HG03354 (cell line): ENCODE measurements around the gene RPS28.

Experiments used
- ATAC-seq: cut with Tn5 transposase; IDR thresholded peaks from one replicate; pipeline ENCODE4 v1.9.1; 2021; ENCODE audit warnings: mild to moderate bottlenecking; ENCODE audit not compliant: unreplicated experiment, poor library complexity, severe bottlenecking

RPS28 gene

DNA sequence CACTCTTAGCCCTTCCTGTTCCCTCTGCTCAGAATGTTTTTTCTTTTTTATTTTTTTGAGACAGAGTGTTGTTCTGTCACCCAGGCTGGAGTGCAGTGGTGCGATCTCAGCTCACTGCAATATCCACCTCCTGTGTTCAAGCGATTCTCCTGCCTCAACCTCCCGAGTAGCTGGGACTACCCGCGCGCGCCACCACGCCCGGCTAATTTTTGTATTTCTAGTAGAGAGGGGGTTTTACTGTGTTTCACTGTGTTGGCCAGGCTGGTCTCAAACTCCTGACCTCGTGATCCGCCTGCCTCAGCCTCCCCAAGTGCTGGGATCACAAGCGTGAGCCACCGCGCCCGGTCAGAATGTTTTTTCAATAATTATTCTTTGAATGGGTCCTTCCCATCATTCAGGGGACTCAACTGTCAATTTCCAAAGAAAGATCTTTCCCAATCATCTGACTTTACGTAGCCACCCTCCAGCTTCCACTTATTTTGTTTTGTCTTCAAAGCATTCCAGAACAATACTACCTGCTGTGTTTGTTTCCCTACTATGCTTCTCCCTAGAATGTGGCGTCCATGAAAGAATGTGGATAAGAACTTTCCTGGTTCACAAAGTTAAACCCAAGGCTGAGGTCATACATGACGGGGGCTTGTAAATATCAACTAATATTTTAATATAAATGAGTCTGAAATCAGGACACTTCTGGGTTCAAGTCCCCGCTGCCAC is 1.3 kb upstream of the RPS28 start:
- no peak for ATAC-seq

DNA sequence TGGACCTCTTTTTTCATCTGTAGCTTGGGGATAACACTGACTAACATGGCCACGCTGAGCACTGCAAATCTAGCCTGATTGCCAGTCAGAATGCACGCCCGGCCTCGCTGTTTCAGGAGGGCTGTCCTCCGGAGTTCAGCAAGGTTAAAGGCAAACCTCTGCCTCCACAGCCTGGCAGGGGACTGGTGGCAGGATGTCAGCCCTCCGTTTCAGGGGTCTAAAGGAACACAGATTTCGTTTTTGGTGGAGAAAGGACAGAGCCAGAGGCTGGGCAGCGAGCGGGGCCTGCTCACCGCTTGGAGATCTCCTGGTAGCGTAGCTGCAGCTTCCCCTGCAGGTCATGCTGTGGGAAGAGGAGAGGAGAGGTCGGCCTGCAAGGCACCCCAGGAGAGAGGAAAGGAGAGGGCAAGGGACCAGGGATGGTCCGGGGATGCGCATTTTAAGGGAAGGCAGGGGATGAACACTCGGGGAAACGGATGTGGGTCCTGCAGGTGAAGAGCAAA is 681 bp upstream of the RPS28 start:
- peak; percentile 2 for ATAC-seq

DNA sequence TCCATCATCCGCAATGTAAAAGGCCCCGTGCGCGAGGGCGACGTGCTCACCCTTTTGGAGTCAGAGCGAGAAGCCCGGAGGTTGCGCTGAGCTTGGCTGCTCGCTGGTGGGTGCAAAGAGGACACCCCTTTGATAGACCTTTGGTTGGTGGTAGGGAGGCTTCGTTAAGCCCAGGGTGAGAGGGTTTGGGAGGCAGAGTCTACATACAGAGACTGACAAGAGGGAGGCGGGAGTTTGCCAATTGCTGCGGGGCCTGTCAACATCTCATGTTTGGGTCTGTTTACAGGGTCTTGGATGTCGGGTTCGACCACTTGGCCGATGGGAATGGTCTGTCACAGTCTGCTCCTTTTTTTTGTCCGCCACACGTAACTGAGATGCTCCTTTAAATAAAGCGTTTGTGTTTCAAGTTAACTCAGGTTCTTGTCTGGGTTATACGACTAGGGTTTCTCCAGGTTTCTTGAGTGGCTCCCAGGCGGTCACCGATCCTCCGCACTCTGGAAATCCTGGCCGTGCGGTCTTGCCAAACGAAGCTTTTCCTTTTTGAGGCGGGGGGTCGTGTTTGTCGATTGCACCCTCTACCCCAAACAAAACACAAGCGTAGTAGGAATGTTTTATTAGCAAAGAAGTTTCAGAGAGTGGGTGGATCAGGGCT is 816 bp downstream of the RPS28 start:
- no peak for ATAC-seq

DNA sequence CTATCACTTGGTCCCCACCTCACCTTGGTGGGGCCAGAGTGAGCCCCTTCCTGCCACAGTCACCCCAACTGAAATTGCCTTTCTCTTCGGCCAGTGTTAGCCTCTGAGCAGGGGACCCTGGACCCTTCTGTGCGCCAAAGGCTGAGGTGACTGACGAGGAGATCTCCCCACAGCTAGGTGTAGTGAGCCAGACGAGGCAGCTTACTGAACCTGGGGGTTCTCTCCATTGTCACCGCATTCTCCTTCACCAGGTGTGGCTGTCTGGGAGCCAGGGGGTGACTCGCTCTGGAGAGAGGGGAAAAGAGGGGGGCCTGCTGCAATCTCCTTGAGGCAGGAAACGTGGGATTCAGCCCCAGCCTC is 1.3 kb downstream of the RPS28 start:
- ATAC-seq: no peak

DNA sequence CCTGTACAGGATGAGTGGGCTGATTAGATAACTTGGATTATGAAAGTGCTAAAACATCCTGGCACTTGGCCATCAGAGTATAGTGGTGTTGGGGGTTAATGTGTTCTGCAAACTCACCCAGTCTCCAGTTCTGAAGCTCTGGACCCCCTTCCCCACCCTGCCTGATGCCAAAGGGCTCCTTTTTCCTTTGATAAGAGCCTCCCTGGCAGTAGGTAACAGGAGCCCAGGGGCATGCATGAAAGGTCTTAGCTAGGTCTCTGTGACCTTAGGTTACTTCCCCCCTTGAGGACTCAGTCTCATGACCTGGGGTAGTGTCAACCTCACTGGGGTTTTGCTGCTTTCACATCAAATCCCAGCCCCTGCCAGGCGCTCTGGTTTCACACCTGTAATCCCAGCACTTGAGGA is 2.5 kb downstream of the RPS28 start:
- ATAC-seq: no peak

DNA sequence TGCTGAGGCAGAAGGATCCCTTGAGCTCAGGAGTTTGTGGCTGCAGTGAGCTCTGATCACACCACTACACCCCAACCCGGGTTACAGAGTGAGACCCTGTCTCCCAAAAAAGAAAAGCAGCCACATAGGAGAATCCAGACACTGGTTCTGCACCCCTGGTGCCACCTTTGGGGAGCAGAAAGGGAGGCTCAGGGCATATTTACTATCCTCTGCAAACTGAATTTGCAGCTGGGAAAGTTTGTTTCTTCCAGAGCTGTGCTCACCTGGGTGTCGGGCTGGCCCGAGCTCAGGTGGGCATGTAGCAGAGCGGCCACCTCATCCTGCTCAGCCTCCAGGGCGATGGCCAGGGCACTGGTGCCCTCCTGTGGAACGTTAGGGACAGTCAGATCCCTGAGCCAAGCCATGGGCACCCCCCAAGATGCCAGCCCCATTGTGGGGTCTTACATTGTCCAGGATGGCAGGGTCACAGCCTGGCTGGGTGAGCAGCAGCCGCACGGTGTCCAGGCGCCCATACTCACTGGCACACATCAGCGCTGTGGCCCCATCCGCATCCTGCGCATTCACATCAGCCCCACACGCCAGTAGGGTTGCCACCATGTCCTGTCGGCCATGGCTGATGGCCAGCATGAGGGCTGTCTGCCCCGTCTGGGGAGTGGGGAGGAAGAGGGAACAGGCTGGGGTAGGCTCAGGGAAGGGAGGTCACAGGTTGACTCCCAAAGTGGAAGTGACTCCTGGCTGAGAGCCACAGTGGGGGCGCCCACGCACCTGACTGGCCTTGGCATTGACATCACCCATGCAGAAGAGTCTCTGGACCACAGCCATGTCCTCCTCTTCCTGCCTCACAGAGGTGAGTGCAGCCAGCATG is 3.1 kb downstream of the RPS28 start:
- no peak for ATAC-seq

DNA sequence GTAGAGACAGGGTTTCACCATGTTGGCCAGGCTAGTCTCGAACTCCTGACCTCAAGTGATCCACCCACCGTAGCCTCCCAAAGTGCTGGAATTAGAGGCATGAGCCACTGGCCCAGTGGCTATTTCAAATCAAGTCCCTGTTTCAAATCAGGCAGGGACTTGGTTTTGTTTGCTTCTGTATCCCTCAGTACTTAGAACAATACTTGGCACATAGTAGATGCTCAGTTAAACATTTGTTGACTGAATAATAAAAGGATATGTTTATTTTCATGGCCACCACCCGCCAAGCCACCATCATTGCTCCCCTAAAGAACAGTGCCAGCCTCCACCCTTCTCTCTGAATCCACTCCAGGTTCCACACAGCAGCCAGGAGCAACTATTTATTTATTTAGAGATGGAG is 4.2 kb downstream of the RPS28 start:
- no peak for ATAC-seq

DNA sequence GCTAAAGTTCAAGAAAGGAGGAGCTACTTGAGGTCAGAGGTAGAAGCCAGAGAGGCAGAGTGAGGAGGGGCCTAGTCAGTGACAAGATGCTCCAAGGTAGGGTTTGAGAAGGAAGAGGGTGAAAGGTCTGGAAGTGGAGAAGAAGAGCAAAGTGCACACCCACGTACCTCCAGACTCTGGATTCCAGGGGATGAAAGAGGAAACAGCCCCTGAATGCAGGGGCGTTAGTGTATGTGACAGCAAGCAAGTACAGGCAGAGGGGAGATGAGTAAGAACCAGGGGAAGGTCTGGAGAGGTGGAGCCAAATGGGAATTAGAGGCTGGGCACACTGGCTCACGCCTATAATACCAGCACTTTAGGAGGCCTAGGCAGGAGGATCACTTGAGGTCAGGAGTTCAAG is 8.7 kb downstream of the RPS28 start:
- ATAC-seq: no peak

DNA sequence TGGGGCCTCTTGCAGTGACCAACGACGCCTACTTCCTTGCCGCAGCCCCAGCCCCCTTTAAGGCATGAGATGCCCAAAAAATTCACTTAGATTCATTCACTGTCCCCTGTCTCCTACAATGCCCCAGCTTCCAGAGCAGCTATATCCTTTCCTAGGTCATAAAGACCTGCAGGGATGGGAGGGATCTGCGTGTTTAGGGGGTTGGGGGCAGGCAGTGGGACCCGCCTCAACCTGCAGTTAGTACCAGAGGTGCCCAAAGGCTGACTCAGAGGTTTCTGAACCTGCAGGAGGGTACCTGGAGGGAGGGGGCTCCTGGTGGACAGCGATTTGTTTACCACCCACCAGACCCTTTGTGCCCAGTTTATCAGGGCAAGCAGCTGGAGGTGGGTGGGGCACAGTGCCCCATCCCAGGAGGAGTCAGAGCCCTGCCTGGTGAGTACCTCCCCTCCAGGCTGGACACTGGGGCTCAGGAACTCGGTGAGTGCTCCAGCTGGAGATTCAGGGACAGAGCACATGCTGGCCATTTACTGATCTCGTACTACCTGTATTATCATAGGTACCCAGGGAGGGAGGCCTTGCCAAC is 10.1 kb downstream of the RPS28 start:
- no peak for ATAC-seq

DNA sequence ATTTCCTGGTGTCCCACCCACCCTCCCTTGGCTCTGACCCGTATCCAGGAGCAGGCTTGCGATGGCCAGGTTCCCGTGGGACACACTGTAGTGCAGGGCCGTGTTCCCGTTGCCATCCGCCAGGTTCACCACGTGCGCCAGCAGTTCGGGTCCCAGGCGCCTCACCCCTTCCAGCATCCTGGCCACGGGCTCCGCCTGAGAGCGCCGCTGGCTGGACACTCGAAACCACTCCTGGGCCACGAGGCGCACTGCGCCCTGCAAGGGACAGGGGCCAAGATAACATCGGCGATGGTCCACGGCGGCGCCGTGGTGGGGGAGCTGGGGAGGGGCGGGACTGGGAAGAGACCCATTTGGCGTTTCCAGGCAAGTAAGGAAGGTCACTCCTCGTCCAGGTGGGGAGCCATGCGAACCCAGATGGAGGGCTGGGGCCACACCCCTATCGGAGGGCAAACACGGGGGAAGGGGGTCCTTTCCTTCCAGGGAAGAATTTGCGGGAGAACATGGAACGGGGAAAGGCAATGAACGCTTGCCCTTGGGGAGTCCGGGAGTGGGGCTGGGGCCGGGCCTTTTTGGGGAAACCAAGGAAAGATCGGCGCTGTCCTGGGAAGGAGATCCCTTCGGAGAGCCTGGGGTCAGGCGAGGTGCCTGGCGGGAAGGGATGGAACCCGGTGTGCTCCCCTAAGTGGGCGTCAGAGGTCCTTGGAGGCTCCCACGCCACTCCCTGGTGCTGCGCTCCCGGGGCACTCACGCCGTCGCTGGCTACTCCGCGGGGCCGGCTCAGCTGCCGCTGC is 11.9 kb downstream of the RPS28 start:
- no peak for ATAC-seq

DNA sequence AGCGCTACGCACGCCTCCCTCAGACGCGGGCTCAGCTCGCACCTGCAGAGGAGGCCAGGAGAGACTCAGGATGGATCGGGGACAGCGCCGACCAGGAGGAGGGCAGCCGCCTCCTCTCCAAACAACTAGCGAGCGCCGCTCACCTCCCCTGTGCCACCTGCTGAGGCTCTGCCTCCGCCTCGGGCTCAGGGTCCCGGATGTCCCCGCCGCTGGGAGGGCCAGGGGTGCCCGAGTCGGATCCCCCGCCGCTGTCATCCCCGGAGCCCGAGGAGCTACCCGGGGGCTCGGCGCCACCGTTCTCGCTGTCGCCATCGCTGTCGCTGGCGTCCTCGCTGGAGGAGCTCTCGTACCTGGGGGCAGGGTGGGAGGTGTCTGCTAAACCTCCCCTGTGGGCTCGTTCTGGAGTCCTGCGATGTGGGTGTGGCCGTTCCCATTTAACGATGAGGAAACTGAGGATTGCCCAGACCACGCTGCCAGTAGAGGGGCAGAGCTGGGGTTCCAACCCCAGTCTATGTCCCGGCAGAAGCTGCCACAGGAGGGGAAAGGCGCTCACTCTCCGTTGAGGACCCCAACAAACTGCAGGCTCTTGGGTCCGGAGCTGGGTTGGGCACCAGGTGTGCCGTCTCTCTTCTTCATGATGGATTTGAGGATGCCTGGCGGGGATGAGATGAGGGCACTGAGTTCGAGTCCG is 12.6 kb downstream of the RPS28 start:
- ATAC-seq: no peak

DNA sequence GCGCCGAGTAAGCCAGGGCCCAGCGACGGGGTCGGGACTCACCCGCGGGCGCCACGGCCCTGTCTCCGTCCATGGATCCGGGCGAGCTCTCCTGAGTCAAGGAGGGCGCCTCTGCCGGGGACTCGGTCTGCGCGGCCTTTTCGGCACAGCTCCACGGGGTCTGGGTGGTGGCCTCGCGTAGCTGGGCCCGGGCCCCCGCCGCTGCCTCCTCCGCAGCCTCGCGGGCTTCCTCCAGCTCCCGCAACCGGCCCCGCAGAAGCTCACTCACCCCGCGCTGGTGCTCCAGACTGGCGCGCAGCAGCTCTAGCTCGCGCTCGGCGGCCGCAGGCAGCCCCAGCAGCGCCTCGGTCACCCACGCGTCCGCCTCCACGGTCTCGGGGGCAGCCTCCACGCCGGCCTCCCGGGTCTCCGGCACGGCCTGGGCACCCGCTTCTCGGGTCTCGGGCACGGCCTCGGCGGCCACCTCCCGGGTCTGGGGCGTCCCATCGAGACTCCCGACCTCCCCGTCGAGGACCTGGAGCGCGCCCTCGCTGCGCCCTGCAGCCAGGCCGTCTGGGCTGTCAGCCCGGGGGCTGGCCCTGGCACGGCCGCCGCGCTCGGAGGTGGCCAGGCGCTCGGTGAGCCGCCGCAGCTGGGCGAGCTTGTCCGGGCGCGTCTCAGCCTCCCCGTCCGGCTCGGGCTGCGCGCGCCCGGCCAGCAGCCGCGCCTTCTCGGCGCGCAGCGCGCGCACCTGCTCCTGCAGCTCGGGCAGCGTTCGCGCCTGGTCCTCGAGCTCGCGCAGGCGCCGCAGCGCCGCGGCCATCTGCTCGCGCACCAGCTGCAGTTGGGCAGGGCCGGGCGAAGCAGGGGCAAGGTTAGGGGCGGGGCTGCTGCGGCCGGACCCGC is 13.4 kb downstream of the RPS28 start:
- no peak for ATAC-seq

DNA sequence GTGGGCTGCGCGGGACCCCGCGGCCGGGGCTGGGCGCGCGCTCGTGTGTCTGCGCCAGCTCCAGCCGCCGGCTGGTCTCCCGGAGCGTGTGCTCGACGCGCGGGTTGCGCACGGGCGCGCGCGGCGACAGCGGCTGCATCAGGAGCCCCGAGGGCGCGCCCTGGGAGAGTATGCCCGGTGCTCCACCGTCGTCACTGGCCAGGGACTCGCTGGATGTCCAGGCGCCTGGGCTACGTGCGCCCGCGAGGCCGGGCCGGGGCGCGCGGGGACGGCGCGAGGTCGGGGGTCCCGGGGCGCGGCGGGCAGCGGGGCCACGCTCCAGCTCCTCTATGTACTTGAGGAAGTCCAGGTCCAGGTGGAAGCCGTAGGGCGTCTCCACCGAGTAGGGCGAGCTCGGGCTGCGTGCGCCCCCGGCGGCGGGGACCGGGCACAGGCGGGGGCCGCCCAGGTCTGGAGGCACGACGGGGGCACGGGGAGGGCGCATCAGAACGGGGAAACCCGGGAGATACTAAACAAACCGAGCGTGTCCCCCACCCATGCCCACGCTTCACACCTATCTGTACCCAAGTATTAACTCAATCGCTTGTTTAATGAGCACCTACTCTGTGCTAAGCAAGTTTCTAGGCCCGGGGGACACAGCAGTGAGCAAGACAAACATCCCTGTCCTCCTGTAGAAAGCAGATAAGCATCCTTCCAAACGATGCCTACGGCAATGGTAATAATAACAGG is 14.2 kb downstream of the RPS28 start:
- ATAC-seq: no peak

DNA sequence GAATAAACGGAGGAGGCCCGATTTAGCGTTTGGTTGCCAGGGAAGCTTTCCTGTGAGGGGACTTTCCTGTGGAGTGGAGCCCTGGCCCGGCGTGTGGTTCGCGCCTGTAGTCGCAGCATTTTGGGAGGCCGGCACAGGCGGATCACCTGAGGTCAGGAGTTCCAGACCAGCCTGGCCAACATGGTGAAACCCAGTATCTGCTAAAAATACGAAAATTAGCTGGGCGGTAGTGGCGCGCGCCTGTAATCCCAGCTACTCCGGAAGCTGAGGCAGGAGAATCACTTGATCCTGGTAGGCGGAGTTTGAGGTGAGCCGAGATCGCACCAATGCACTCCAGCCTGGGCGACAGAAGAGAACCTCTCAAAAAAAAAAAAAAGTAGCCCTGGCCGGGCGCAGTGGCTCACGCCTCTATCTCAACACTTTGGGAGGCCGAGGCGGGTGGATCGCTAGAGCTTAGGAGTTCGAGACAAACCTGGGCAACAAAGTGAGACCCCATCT is 14.8 kb downstream of the RPS28 start:
- ATAC-seq: no peak

DNA sequence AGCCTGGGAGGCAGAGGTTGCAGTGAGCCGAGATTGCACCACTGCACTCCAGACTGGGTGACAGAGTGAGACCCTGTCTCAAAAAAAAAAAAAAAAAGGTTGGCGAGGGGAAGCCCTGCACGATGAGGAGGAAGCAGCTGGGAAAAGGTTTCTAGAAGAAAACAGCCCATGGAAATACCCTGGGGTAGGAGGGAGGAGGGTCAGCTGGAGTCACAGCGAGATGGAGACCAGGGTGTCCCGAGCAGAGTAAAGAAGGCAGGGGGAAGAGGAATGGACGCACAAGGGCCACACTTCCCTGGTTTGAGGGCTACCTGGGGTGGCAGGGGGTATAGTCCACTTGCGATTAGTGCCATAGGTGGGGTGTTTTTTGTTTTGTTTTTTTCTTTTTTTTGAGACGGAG is 15.4 kb downstream of the RPS28 start:
- ATAC-seq: no peak

DNA sequence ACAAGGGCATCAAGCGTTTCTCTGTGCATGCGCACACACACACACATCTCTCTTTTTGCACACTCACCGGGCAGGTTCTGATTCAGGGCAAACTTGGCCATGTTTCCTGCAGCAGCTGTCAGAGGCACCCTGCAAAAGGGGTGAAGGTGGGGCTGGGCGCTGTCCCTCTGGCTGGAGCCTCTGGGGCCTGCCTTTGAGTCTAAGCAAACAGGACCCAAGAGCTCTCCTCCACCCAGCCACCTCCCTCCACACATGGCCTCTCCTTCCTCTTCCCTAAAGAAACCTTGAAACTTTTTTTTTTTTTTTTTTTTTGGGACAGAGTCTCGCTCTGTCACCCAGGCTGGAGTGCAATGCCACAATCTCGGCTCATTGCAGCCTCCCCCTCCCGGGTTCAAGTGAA is 16.4 kb downstream of the RPS28 start:
- ATAC-seq: no peak

DNA sequence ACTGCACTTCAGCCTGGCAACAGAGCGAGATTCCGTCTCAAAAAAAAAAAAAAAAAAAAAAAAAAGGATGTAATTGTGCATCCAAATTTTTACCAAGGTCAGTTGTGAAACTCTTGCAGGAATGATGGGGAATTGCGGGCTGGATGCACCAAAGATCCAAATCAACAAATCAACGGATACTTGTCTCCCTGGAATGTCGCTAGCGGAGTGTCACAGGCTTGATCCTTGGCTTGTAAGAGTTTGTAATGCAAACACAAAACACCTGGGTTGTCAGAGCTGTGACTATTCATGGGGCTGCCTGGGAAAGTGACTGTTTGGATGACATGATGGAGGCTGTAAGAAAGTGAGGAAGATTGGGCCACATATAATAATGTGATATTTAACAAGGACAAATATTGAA is 17.5 kb downstream of the RPS28 start:
- ATAC-seq: no peak
